GM19397 (cell line): ENCODE data around the gene WNT11.
"Not testable (repeated sequence)": the region's sequence is repeated elsewhere in the genome, so short reads cannot be mapped to it uniquely, and the experiment has no call there.

Source experiments
- ATAC-seq: cut with Tn5 transposase; IDR thresholded peaks from one replicate; pipeline ENCODE4 v1.9.1; 2021; ENCODE audit warnings: mild to moderate bottlenecking, moderate library complexity; ENCODE audit not compliant: unreplicated experiment

The WNT11 gene

GRCh38 chr11:76203131-76203925 lies 3.0 kb downstream of the WNT11 start:
- no peak for ATAC-seq

- ATAC-seq = no peak
These were observed 4.5 kb downstream of the WNT11 start for GRCh38 chr11:76201672-76202412.

GRCh38 chr11:76201056-76201455 lies 5.2 kb downstream of the WNT11 start:
- no peak for ATAC-seq

- ATAC-seq = no peak
These were observed 6.0 kb downstream of the WNT11 start for GRCh38 chr11:76200006-76200940.

- not testable (repeated sequence) for ATAC-seq
These were observed 7.6 kb downstream of the WNT11 start for GRCh38 chr11:76198691-76199090.

GRCh38 chr11:76197941-76198640 lies 8.2 kb downstream of the WNT11 start:
- ATAC-seq = no peak

GRCh38 chr11:76197332-76197731 lies 9.0 kb downstream of the WNT11 start:
- ATAC-seq = no peak

- no peak for ATAC-seq
These were observed 9.5 kb downstream of the WNT11 start for GRCh38 chr11:76196849-76197248.

- no peak for ATAC-seq
These were observed 11.2 kb downstream of the WNT11 start for GRCh38 chr11:76194872-76195668.

GRCh38 chr11:76193219-76193618 lies 13.1 kb downstream of the WNT11 start:
- no peak for ATAC-seq

GRCh38 chr11:76190376-76190775 lies 15.9 kb downstream of the WNT11 start:
- no peak for ATAC-seq

GRCh38 chr11:76189682-76190081 lies 16.6 kb downstream of the WNT11 start:
- no peak for ATAC-seq

- no peak for ATAC-seq
These were observed 17.4 kb downstream of the WNT11 start for GRCh38 chr11:76188873-76189272.

- no peak for ATAC-seq
These were observed 19.5 kb downstream of the WNT11 start for GRCh38 chr11:76186776-76187279.

- no peak for ATAC-seq
These were observed 20.3 kb downstream of the WNT11 start for GRCh38 chr11:76185931-76186401.

- ATAC-seq = no peak
These were observed 20.8 kb downstream of the WNT11 start for GRCh38 chr11:76185511-76185910.

GRCh38 chr11:76184551-76184993 lies 21.7 kb downstream of the WNT11 start:
- no peak for ATAC-seq

- no peak for ATAC-seq
These were observed 24.9 kb downstream of the WNT11 start for GRCh38 chr11:76181371-76181770.

GRCh38 chr11:76179147-76179546 lies 27.2 kb downstream of the WNT11 start:
- ATAC-seq = no peak
